HG03442 (cell line): ENCODE measurements around the gene BCAR3.
"Not testable (repeated sequence)": the region's sequence is repeated elsewhere in the genome, so short reads cannot be mapped to it uniquely, and the experiment has no call there.

Experiments used
- ATAC-seq: cut with Tn5 transposase; IDR thresholded peaks from one replicate; pipeline ENCODE4 v1.9.1; 2021; ENCODE audit warnings: mild to moderate bottlenecking, moderate library complexity; ENCODE audit not compliant: unreplicated experiment

BCAR3 gene

GRCh38 chr1:93690341-93690740 is 8.7 kb upstream of the BCAR3 start:
- ATAC-seq, result no peak

- no peak for ATAC-seq
Measured at GRCh38 chr1:93689521-93690223, 8.0 kb upstream of the BCAR3 start.

- ATAC-seq, result no peak
Measured at GRCh38 chr1:93687542-93687941, 5.9 kb upstream of the BCAR3 start.

DNA sequence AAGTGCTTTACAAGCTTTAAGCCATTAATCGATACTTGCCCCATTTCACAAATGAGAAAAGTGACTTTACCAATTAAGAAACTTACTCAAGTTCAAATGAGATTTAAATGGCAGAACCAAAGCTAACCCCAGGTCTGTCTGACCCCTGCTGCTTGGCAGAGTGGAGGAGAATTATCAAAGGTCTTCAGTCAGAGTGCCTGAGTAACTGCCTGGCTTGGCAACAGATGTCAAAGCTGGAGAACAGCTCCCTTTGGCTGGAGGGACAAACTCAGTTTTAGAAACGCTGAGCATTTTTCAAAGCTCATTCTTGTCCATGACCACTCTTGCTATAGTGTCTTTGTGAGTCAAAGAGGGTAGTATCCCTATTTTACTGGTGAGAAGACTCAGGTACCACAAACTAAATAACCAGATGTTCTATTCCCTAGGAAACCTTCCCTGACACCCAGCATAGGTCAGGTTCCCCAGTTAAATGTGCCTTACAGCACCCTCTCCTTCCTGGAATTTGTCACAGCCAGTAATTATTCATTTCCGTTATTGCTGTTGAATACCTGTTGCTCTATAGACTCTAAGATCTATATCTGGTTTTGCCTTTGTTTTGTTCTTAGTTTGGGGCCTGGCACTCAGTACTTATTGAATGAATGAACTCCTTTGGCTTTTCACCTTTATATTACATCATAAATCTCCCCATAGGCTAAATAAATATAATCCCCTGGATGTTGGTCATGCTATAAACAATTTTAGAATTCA is 5.0 kb upstream of the BCAR3 start:
- ATAC-seq, result no peak

GRCh38 chr1:93685918-93686317 is 4.3 kb upstream of the BCAR3 start:
- ATAC-seq, result no peak

DNA sequence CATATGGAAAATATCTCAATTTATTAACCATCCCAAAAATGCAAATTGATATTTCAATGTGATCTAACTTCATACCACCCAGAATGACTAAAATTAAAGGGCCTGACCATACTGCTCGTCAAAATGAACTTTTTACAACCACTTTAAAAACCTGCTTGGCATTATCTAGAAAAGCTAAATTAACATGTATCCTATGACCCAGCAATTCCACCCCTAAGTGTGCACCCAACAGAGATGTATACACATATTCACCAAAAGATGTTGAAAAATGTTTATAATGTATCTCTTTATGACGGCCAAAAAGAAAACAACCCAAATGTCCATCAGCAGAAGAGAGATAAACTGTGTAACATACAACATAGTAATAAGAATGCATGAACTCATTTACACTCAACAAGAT is 1.6 kb upstream of the BCAR3 start:
- ATAC-seq, result no peak

DNA sequence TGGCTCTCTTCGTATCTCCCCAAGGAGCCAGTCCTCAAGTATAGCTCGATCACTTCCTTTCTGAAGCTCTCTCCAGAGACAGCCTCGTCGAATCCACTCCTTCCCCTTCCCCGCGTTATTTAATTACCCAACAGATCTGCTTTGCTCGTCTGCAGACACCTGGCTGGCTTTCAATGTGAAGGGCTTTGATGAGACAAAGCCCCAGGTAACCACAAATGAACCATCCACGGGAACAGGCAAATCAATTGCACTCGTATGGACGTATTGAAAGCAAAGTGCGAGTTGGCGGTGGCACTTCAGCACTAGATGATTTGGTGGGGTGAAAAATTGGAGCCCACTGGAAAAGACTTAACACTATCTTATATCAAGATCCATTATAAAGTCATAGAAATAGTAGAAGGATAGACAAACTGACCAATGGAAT is 364 bp upstream of the BCAR3 start:
- no peak for ATAC-seq

- peak; percentile 70 for ATAC-seq
Measured at GRCh38 chr1:93680420-93681100, 1.1 kb downstream of the BCAR3 start.

- ATAC-seq, result no peak
Measured at GRCh38 chr1:93680076-93680419, 1.6 kb downstream of the BCAR3 start.

- no peak for ATAC-seq
Measured at GRCh38 chr1:93679546-93679945, 2.1 kb downstream of the BCAR3 start.

DNA sequence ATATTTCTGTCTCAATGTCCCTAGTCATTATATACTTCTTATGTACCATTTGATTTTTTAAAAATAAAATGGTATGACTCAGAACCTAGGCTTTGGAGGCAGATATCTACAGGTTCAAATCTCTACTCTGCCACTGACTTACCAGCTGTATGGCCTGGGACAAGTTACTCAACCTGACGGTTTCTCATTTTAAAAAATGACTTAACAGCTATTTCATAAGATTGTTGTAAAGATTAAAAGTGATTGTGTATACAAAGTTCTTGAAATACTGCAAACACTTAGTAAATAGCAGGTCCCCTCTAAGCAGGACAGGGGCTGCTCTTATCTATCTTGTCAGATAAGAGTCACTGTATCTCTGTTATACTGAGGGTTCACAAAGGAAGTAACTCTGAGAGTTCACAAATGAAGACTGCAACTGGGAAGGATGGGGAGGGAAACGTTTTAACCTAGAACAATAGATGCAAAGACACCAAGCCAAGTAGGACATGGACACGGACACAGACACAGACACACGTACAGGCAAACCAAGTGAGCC is 2.6 kb downstream of the BCAR3 start:
- ATAC-seq, result no peak

GRCh38 chr1:93678491-93678890 is 3.1 kb downstream of the BCAR3 start:
- no peak for ATAC-seq

- ATAC-seq, result no peak
Measured at GRCh38 chr1:93677729-93678128, 3.9 kb downstream of the BCAR3 start.

DNA sequence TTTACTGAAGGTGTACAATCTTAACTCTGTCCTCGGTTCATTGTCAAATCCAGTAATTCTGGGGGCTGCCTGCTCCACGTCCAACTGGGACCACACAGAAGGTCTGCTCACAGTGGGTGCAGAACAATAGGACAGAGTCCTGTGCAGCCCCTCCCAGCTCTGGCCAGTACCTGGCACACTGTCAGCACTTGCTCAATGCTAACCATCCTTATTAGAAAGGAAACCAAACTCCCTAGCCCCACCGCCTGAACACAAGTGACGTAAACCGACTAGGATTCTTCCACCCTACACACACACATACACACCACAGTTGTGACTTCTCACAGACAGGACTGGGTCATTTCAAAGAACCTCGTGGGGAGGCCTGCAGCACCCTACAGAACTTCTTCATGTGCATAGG is 5.2 kb downstream of the BCAR3 start:
- ATAC-seq, result no peak

- ATAC-seq, result no peak
Measured at GRCh38 chr1:93675931-93676330, 5.7 kb downstream of the BCAR3 start.

DNA sequence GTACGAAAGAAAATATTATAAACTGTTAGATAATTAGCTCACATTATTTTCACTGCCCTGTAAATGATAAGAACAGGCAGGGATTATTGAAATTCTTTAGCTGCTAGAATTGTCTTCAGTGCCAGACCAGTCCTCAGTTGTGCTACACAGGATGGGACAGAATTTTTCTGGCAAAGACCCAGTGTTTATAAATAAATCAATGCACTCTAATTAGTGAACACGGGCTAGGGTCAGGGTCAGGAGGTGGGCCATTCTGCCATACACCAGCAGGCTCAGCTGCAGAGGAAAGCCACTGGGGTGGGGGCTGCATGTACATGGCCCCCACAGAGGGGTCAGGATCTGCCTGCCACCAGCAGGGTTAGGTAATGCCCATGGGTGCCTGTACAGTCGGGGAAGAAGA is 6.4 kb downstream of the BCAR3 start:
- no peak for ATAC-seq

- not testable (repeated sequence) for ATAC-seq
Measured at GRCh38 chr1:93674071-93674470, 7.6 kb downstream of the BCAR3 start.

- no peak for ATAC-seq
Measured at GRCh38 chr1:93673163-93673829, 8.3 kb downstream of the BCAR3 start.

DNA sequence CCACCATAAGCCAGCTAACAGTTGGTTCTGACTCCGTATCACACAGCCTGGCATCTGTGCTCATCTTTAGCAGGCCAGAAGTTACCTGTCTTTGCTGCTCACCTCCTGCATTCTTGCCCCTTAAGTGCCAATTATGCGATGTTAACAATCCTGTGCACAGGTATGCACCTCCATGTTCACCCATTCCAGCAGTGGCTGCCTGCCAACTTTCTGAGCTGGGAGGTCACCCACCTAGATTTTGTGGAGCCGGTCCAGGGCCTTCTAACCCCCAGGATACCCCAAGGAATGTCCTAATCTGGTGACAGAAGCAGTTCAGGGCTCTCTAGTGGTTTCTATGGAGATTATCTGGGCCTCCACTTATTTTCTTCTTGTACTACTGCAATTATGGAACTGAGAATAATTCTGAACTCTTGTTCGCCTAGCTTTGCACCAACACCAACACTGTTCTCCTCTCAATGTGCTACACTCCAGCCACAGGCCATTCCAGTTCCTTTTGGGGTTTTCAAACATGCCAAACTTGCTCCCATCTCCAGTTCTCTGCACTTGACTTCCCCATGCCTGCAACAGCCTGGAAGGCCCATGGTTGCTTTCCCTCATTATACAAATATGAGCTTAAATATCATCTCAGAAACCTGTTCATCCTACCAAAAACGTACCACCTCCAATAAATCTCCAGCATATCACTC is 9.0 kb downstream of the BCAR3 start:
- ATAC-seq, result no peak

GRCh38 chr1:93672069-93672468 is 9.6 kb downstream of the BCAR3 start:
- ATAC-seq, result no peak
